Measurements from ENCODE around the gene ACVR1C. TPM values are rescaled to one million over a fixed set of nuclear protein-coding genes. Genes with fewer than 3 reads are reported as not detected.

Gene ACVR1C
- total RNA-seq, 1 experiment from 2014 or later = 0.04 TPM

- intact Hi-C loops (cut with micrococcal nuclease; ENCODE audit: unreplicated experiment) = no loop called here
- H3K9me2 ChIP-seq (ENCODE audit: insufficient read depth) = no peaks in the 10 kb centered on the region
- H3K36me3 ChIP-seq (ENCODE audit: low read depth) = no peaks in the 10 kb centered on the region
- CTCF ChIA-PET = interaction anchor here (0.6 kb wide), 2 partner anchors 33 to 221 kb away, joined by 3 to 4 read pairs; no protein-coding TSS in a partner anchor
- no peaks in the 10 kb centered on the region for H3F3A ChIP-seq (ENCODE audit: insufficient read depth, low read depth)
- no TSS peak for BruUV-seq (replicated peaks)
- no peak overlapping the region for H3K27ac ChIP-seq
- no peaks in the 10 kb centered on the region for H3K27me3 ChIP-seq (ENCODE audit: insufficient read depth, low read depth)
- H3K79me2 ChIP-seq (ENCODE audit: low read depth) = no peaks in the 10 kb centered on the region
- no peak for TF ChIP-seq CTCF (conservative IDR thresholded peaks at IDR 0.05)
- no peak for TF ChIP-seq EZH2 (IDR thresholded peaks at IDR 0.05; ENCODE audit: low read depth)
- no peak overlapping the region for H2AFZ ChIP-seq
- no peaks in the 10 kb centered on the region for H3K9me3 ChIP-seq (ENCODE audit: insufficient read depth, low read depth)
- H3K4me2 ChIP-seq = no peak overlapping the region
- POLR2A ChIA-PET (ENCODE audit: unreplicated experiment) = no interaction called here
- no peaks in the 10 kb centered on the region for H3K4me1 ChIP-seq (replicated peaks; ENCODE audit: insufficient read depth)
- no peak overlapping the region for H3K4me3 ChIP-seq
- DNase-seq = no peak
- no peaks in the 10 kb centered on the region for H4K20me1 ChIP-seq (ENCODE audit: insufficient read depth)
Observed at GRCh38 chr2:157611726-157612125, 16.9 kb downstream of the ACVR1C start.

DNA sequence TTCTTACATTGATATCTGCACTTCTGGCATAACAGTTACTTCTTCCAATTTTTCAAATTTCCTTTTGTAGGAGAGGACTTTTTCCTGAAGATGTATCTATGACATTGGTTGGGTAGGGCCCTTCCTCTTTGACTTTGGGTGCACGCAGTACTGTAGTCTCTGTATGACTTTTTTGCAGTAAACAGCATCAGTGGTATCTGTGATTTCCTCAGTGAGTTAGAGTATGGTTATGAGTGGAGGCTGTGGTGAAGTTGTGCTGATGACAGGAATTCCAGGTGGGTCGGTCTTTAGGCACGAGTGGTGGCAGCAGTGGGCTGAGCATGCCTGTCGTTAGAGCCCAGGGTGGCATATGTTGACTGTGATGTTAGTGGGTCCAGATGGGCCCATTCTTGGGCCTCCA lies 17.6 kb downstream of the ACVR1C start:
- no peaks in the 10 kb centered on the region for H3K36me3 ChIP-seq (ENCODE audit: low read depth)
- no peak overlapping the region for H3K4me2 ChIP-seq
- no TSS peak for BruUV-seq (replicated peaks)
- no peaks in the 10 kb centered on the region; the same call in 1 of the 2 replicates for H3K9me3 ChIP-seq (ENCODE audit: insufficient read depth, low read depth)
- no peak overlapping the region for H3K4me3 ChIP-seq
- TF ChIP-seq CTCF (conservative IDR thresholded peaks at IDR 0.05) (no peak), EZH2 (IDR thresholded peaks at IDR 0.05; ENCODE audit: low read depth) (no peak)
- no peak overlapping the region for H3K27ac ChIP-seq
- H3K4me1 ChIP-seq (replicated peaks; ENCODE audit: insufficient read depth) = no peaks in the 10 kb centered on the region
- H3K9me2 ChIP-seq (ENCODE audit: insufficient read depth) = no peaks in the 10 kb centered on the region
- no peak overlapping the region for H2AFZ ChIP-seq
- no peaks in the 10 kb centered on the region for H4K20me1 ChIP-seq (ENCODE audit: insufficient read depth)
- CTCF ChIA-PET = no interaction called here
- no peaks in the 10 kb centered on the region for H3F3A ChIP-seq (ENCODE audit: insufficient read depth, low read depth)
- POLR2A ChIA-PET (ENCODE audit: unreplicated experiment) = no interaction called here
- H3K27me3 ChIP-seq (ENCODE audit: insufficient read depth, low read depth) = no peaks in the 10 kb centered on the region
- intact Hi-C loops (cut with micrococcal nuclease; ENCODE audit: unreplicated experiment) = no loop called here
- no peak for DNase-seq
- H3K79me2 ChIP-seq (ENCODE audit: low read depth) = no peaks in the 10 kb centered on the region

DNA sequence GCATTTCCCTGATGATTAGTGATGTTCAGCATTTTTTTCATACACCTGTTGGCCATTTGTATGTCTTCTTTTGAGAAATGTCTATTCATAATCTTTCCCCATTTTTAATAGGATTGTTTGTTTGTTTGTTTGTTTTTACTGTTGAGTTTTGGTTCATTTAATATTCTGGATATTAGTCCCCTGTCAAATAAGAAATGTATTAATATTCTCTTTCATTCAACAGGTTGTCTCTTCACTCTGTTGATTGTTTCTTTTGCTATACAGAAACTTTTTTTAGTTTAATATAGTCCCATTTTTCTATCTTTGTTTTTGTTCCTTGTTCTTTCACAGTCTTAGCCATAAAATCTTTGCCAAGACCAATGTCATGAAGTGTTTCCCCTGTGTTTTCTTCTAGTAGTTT lies 22.1 kb downstream of the ACVR1C start:
- BruUV-seq (replicated peaks) = no TSS peak
- intact Hi-C loops (cut with micrococcal nuclease; ENCODE audit: unreplicated experiment) = no loop called here
- no peak overlapping the region for H3K27ac ChIP-seq
- no peak for DNase-seq
- H3K4me3 ChIP-seq = no peak overlapping the region
- no peaks in the 10 kb centered on the region for H3K9me2 ChIP-seq (ENCODE audit: insufficient read depth)
- TF ChIP-seq EZH2 (IDR thresholded peaks at IDR 0.05; ENCODE audit: low read depth) (no peak), CTCF (conservative IDR thresholded peaks at IDR 0.05) (no peak)
- H3K27me3 ChIP-seq (ENCODE audit: insufficient read depth, low read depth) = no peaks in the 10 kb centered on the region
- H3K36me3 ChIP-seq (ENCODE audit: low read depth) = no peaks in the 10 kb centered on the region
- H4K20me1 ChIP-seq (ENCODE audit: insufficient read depth) = no peaks in the 10 kb centered on the region
- H2AFZ ChIP-seq = no peak overlapping the region
- H3K4me2 ChIP-seq = no peak overlapping the region
- no peaks in the 10 kb centered on the region for H3K4me1 ChIP-seq (replicated peaks; ENCODE audit: insufficient read depth)
- ChIA-PET POLR2A (ENCODE audit: unreplicated experiment) (no interaction called here), CTCF (no interaction called here)
- H3F3A ChIP-seq (ENCODE audit: insufficient read depth, low read depth) = no peaks in the 10 kb centered on the region
- no peaks in the 10 kb centered on the region; the same call in 1 of the 2 replicates for H3K9me3 ChIP-seq (ENCODE audit: insufficient read depth, low read depth)
- H3K79me2 ChIP-seq (ENCODE audit: low read depth) = no peaks in the 10 kb centered on the region

Measured in PC-9 (cell line).